Peyer's patch (tissue), 4 donors: ENCODE results near the gene GPBP1.
"Not testable (repeated sequence)": the region's sequence is repeated elsewhere in the genome, so short reads cannot be mapped to it uniquely, and the experiment has no call there.

Experiments
- CTCF ChIP-seq, 6 experiments: fragments of 450-650 bp in 4 of 6; fragments of 200-600 bp in 2 of 6; sonication (generic) in 1 of 6; IDR thresholded peaks; one replicate each; pipeline ENCODE4 v1.5.1; 2017 to 2019; ENCODE audit warnings: antibody characterized with exemption in 6 of 6, mild to moderate bottlenecking in 3 of 6, moderate library complexity in 1 of 6
- POLR2A ChIP-seq, 2 donors: fragments of 450-650 bp; IDR thresholded peaks; one replicate each; pipeline ENCODE4 v1.5.1; 2017; ENCODE audit warnings: antibody characterized with exemption in 2 of 2, mild to moderate bottlenecking in 2 of 2, moderate library complexity in 2 of 2

DNA sequence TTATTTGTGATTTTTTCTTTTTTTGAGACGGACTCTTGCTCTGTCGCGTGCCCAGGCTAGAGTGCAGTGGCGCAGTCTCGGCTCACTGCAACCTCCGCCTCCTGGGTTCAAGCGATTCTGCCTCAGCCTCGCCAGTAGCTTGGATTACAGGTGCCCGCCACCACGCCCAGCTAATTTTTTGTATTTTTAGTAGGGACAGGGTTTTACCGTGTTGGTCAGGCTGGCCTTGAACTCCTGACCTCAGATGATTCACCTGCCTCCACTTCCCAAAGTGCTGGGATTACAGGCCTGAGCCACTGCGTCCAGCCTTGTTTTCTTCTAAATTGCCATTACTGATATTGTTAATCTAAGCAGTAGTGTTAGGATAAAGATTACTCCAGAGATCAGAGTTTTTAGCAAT is 4.4 kb downstream of the GPBP1 start:
- TF ChIP-seq CTCF, POLR2A (IDR thresholded peaks at IDR 0.05): not testable (repeated sequence)
